GM12892 (cell line): ENCODE results near the gene CAMK2B.

Source experiments
- POLR2A ChIP-seq: IDR thresholded peaks from 2 replicates; pipeline ENCODE4 v1.6.1; 2011; ENCODE audit warnings: low read depth, low read length, control low read depth
- POLR2AphosphoS5 ChIP-seq: IDR thresholded peaks from 2 replicates; pipeline ENCODE4 v1.6.1; 2011; ENCODE audit warnings: low read depth, low read length, control low read depth
- TAF1 ChIP-seq: IDR thresholded peaks from 2 replicates; pipeline ENCODE4 v1.6.1; 2011; ENCODE audit warnings: low read depth, mild to moderate bottlenecking, control low read depth, low read length, borderline replicate concordance

DNA sequence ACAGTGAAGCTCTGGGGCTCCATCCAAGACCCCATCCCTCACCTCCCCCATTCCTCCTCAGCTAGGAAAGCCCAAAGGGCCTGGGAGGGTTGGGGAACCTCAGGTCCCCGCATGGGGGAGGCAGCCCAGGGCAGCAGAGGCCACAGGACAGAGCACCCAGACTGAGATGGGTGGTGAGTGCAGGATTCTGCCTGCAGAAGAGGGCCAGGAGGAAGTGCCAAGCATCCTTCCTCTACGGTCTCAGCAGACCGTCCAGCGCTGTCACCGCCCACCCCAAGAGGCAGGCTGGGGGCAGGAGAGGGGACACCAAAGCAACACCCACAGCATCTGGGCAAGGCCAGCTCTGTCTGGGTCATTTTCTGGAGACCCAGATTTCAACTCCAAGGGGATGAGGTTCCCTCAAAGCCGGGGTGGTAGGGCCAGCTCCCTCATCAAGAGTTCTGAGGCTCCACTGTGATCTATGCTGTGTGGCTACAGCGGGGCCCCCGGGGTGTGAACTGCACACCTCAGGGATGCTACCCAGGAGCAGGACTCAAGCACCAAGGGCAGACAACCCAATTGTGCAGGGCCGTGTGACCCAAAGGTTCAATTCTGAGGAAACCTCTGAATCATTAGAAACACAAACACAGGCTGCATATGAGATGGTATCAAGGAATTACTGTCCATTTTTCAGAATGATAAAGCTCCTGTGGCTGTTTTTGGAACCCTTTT lies 46.8 kb downstream of the CAMK2B start:
- TF ChIP-seq POLR2AphosphoS5 (no peak), TAF1 (no peak), POLR2A (no peak)
